NCI-H187 treated with DMSO at 0.1 percent for 48 hours (cell line): ENCODE data around the gene JAM2.

Experiments
- DNase-seq: peaks from one replicate; lab custom pipeline; 2025; lab: John Stamatoyannopoulos, UW

JAM2 gene

GRCh38 chr21:25717491-25718147, 78.6 kb downstream of the JAM2 start:
- no peak for DNase-seq

GRCh38 chr21:25721987-25722386, 82.9 kb downstream of the JAM2 start:
- no peak for DNase-seq

- no peak for DNase-seq
Measured at GRCh38 chr21:25722631-25723030, 83.6 kb downstream of the JAM2 start.

GRCh38 chr21:25732091-25732760, 93.2 kb downstream of the JAM2 start:
- DNase-seq: no peak

GRCh38 chr21:25733859-25734653, 95.0 kb downstream of the JAM2 start:
- DNase-seq: no peak

- DNase-seq: no peak
Measured at GRCh38 chr21:25734654-25734903, 95.5 kb downstream of the JAM2 start.

- DNase-seq: peak; percentile 90
Measured at GRCh38 chr21:25734904-25735645, 96.0 kb downstream of the JAM2 start, which contains the start of the genes ATP5PF and GABPA. Gene ATP5PF (minus strand): TSS chr21:25734904. CDS start chr21:25729794, 5,110 bp downstream. Gene GABPA (plus strand): TSS chr21:25734972. CDS start chr21:25741599, 6,627 bp downstream.

GRCh38 chr21:25735646-25736597, 96.9 kb downstream of the JAM2 start:
- DNase-seq: peak; percentile 33

GRCh38 chr21:25737421-25737820, 98.4 kb downstream of the JAM2 start:
- no peak for DNase-seq

GRCh38 chr21:25742900-25743299, 103.8 kb downstream of the JAM2 start:
- DNase-seq: no peak

GRCh38 chr21:25744854-25745253, 105.8 kb downstream of the JAM2 start:
- DNase-seq: no peak

GRCh38 chr21:25750085-25750484, 111.0 kb downstream of the JAM2 start:
- no peak for DNase-seq

- DNase-seq: no peak
Measured at GRCh38 chr21:25752416-25752815, 113.4 kb downstream of the JAM2 start.

- no peak for DNase-seq
Measured at GRCh38 chr21:25756190-25756932, 117.3 kb downstream of the JAM2 start.

GRCh38 chr21:25757531-25757930, 118.5 kb downstream of the JAM2 start:
- no peak for DNase-seq

GRCh38 chr21:25759573-25759972, 120.5 kb downstream of the JAM2 start:
- no peak for DNase-seq

GRCh38 chr21:25760061-25760460, 121.0 kb downstream of the JAM2 start:
- DNase-seq: no peak

GRCh38 chr21:25760677-25761076, 121.6 kb downstream of the JAM2 start:
- no peak for DNase-seq

GRCh38 chr21:25764065-25764464, 125.0 kb downstream of the JAM2 start:
- DNase-seq: no peak
